HEK293T (cell line): ENCODE results near the gene TOMM5.

Experiments used
- CTCF ChIA-PET: fragments of 350-600 bp; formaldehyde crosslinking; extraction: SDS; loops from one replicate; lab custom pipeline; 2021; ENCODE audit warnings: antibody characterized with exemption, inconsistent platforms; lab: Yijun Ruan, JAX
- POLR2A ChIA-PET: fragments of 350-600 bp; formaldehyde crosslinking; extraction: SDS; loops from one replicate; lab custom pipeline; 2020; ENCODE audit warnings: antibody characterized with exemption, inconsistent platforms; lab: Yijun Ruan, JAX
- DNase-seq: peaks from one replicate; pipeline ENCODE4 v3.0.0; 2012; ENCODE audit warnings: mixed read lengths; ENCODE audit errors: extremely low spot score
- ARNT ChIP-seq: fragments of 450-650 bp; IDR thresholded peaks from 2 replicates; pipeline ENCODE4 v1.6.1; 2017; ENCODE audit warnings: mild to moderate bottlenecking
- BHLHE40 ChIP-seq: fragments of 450-650 bp; IDR thresholded peaks from 2 replicates; pipeline ENCODE4 v1.6.1; 2016; ENCODE audit warnings: mild to moderate bottlenecking, moderate library complexity, borderline replicate concordance
- CTBP1 ChIP-seq: fragments of 450-650 bp; IDR thresholded peaks from 2 replicates; pipeline ENCODE4 v1.6.1; 2016; ENCODE audit warnings: borderline replicate concordance
- ELF4 ChIP-seq: fragments of 450-650 bp; IDR thresholded peaks from 2 replicates; pipeline ENCODE4 v1.6.1; 2017; ENCODE audit warnings: antibody characterized with exemption
- FOXA1 ChIP-seq: fragments of 450-650 bp; IDR thresholded peaks from 2 replicates; pipeline ENCODE4 v1.6.1; 2016; ENCODE audit warnings: mild to moderate bottlenecking
- FOXK2 ChIP-seq: fragments of 450-650 bp; IDR thresholded peaks from 2 replicates; pipeline ENCODE4 v1.6.1; 2016; ENCODE audit warnings: mild to moderate bottlenecking
- FOXM1 ChIP-seq: fragments of 450-650 bp; IDR thresholded peaks from 2 replicates; pipeline ENCODE4 v1.6.1; 2017; ENCODE audit warnings: mild to moderate bottlenecking, borderline replicate concordance
- HDGF ChIP-seq: fragments of 450-650 bp; IDR thresholded peaks from 2 replicates; pipeline ENCODE4 v1.6.1; 2017; ENCODE audit warnings: antibody characterized with exemption, borderline replicate concordance
- L3MBTL2 ChIP-seq: fragments of 450-650 bp; conservative IDR thresholded peaks from 2 replicates; pipeline ENCODE4 v1.6.1; 2016; ENCODE audit warnings: mild to moderate bottlenecking
- LEF1 ChIP-seq: fragments of 450-650 bp; IDR thresholded peaks from 2 replicates; pipeline ENCODE4 v1.6.1; 2017; ENCODE audit warnings: mild to moderate bottlenecking, borderline replicate concordance
- NFRKB ChIP-seq: fragments of 450-650 bp; IDR thresholded peaks from 2 replicates; pipeline ENCODE4 v1.6.1; 2016; ENCODE audit warnings: mild to moderate bottlenecking, moderate library complexity
- PKNOX1 ChIP-seq: fragments of 450-650 bp; IDR thresholded peaks from 2 replicates; pipeline ENCODE4 v1.6.1; 2016
- SP1 ChIP-seq: fragments of 450-650 bp; IDR thresholded peaks from 2 replicates; pipeline ENCODE4 v1.6.1; 2017
- SUZ12 ChIP-seq: fragments of 450-650 bp; IDR thresholded peaks from 2 replicates; pipeline ENCODE4 v1.6.1; 2016; ENCODE audit warnings: mild to moderate bottlenecking
- TARDBP ChIP-seq: fragments of 450-650 bp; IDR thresholded peaks from 2 replicates; pipeline ENCODE4 v1.6.1; 2016
- ZNF384 ChIP-seq: fragments of 450-650 bp; IDR thresholded peaks from 2 replicates; pipeline ENCODE4 v1.6.1; 2016

Gene TOMM5

GRCh38 chr9:37625036-37625757 lies 32.8 kb upstream of the TOMM5 start:
- CTCF ChIA-PET = no interaction called here
- DNase-seq = no peak
- POLR2A ChIA-PET = interaction anchor here (0.9 to 1.1 kb wide), 2 partner anchors 33 to 160 kb away, joined by 3 read pairs; partner anchors contain the start of genes EXOSC3 and TOMM5
- TF ChIP-seq FOXK2 (no peak), FOXM1 (no peak)

DNA sequence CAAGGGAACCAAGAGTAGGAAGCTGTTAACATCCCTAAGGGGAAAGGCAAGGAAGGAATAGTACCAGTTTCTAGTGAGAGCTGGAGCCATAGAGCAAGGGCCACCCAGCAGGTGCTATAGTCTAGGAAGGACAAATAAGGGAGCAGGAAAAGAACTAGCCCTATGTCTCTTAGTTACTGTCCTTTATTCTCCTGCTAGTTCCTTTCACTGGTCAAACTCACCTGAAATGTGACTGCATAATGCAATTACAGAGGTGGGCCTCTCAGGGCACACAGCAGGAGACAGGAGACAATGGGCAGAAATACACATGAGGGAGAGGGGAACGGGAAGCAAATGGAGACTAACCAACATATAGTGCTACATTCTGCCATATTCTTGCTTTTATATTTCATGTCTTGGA lies 31.7 kb upstream of the TOMM5 start:
- ChIA-PET CTCF (no interaction called here), POLR2A (no interaction called here)
- TF ChIP-seq FOXK2 = no peak
- no peak for TF ChIP-seq TARDBP
- TF ChIP-seq HDGF = no peak
- no peak for TF ChIP-seq PKNOX1
- no peak for TF ChIP-seq CTBP1
- TF ChIP-seq SUZ12 = no peak
- TF ChIP-seq NFRKB = no peak
- no peak for TF ChIP-seq ZNF384
- TF ChIP-seq SP1 = no peak
- no peak for TF ChIP-seq ELF4
- no peak for TF ChIP-seq ARNT
- TF ChIP-seq LEF1 = no peak
- no peak for TF ChIP-seq FOXA1
- no peak for TF ChIP-seq BHLHE40
- no peak for TF ChIP-seq FOXM1
- TF ChIP-seq L3MBTL2 = no peak
- DNase-seq = no peak

DNA sequence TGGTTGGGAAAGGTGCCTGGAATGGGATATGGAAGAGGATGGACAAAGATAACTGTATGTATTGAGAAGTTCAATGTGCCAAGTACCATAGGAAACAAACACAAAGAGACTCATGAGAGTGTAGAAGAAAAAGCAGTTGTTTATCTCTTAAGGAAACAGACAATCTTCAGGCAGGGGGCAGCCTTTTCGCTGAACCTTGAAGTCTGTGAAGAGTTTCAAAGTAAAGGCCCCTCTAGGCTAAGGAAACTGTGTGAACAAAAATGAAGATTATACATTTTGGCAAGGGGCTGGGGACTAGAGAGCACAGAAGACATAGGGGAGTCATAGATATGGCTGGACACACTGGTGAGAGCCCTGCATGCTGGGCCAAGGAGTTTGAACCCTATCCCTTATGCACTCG lies 30.9 kb upstream of the TOMM5 start:
- no peak for DNase-seq
- TF ChIP-seq FOXA1 = no peak
- no peak for TF ChIP-seq FOXK2
- TF ChIP-seq BHLHE40 = no peak
- TF ChIP-seq CTBP1 = no peak
- no peak for TF ChIP-seq NFRKB
- TF ChIP-seq SUZ12 = no peak
- TF ChIP-seq LEF1 = no peak
- TF ChIP-seq ARNT = no peak
- TF ChIP-seq ELF4 = no peak
- TF ChIP-seq FOXM1 = no peak
- ChIA-PET CTCF (no interaction called here), POLR2A (no interaction called here)

GRCh38 chr9:37622462-37622861 lies 30.1 kb upstream of the TOMM5 start:
- CTCF ChIA-PET = interaction anchor here (0.5 kb wide), 1 partner anchor 863 kb away, joined by 3 read pairs; no protein-coding TSS in a partner anchor
- no peak for DNase-seq
- POLR2A ChIA-PET = no interaction called here
- no peak for TF ChIP-seq FOXM1
- TF ChIP-seq ARNT = no peak
- no peak for TF ChIP-seq SP1
- TF ChIP-seq FOXK2 = no peak
- TF ChIP-seq HDGF = no peak
- TF ChIP-seq CTBP1 = no peak
- no peak for TF ChIP-seq BHLHE40
- no peak for TF ChIP-seq TARDBP
- no peak for TF ChIP-seq L3MBTL2
- TF ChIP-seq ZNF384 = no peak
- TF ChIP-seq NFRKB = no peak
- no peak for TF ChIP-seq ELF4
- TF ChIP-seq PKNOX1 = no peak

DNA sequence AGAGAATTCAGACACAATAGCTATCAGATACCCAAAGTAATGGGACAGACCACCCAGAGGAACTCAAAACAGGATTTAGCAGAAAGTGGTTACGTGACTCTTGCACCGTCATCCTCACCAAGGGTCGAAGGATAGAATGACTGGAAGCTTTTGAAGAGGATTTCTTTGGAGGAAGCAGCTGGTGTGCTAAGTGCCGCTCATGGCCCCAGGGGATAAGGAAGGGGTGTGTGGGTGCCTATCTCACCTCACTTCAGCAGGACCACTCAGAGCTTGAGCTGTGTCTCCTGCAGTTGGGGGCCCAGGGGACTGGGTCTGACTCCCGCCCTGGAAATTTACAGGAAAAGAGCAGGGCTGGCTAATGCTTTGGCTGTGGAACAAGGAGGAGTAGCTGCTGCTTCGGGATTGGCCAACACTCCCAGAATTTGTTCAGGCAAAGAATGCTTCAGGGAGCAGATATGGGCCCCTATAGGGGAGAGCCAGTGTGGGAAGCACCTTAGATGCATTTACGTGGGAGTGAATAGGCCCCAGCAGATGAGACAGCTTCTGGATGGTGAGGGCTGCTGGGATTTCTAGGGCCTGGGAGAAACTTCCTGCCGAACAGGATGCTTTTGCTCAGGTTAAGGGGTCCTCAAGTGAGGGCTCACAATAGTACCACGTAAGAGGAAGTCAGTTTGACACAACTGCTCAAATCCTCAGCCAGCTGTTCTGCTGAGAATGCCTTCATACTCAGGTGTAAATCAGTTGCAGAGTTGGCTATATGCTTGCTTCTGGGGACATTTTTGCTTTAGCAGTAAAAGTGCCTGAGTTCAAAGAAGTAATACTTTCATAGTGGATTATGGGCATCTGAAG lies 29.1 kb upstream of the TOMM5 start:
- TF ChIP-seq HDGF (no peak), FOXM1 (no peak), L3MBTL2 (no peak), ZNF384 (no peak), LEF1 (no peak), ELF4 (no peak), FOXK2 (no peak), FOXA1 (no peak), SP1 (no peak), SUZ12 (no peak), PKNOX1 (no peak), NFRKB (no peak)
- ChIA-PET CTCF (no interaction called here), POLR2A (no interaction called here)
- no peak for DNase-seq

GRCh38 chr9:37620396-37620795 lies 28.0 kb upstream of the TOMM5 start:
- ChIA-PET POLR2A (no interaction called here), CTCF (no interaction called here)
- TF ChIP-seq HDGF (no peak), ZNF384 (no peak), ARNT (no peak), PKNOX1 (no peak), FOXA1 (no peak), BHLHE40 (no peak), SP1 (no peak)

More at GRCh38 chr9:37620396-37620795, 28.0 kb upstream of the TOMM5 start:
- no peak for DNase-seq
